ENCODE data around the gene C5orf15. TPM values are rescaled to one million over a fixed set of nuclear protein-coding genes. Genes with fewer than 3 reads are reported as not detected.

C5orf15 gene
- total and polyA plus RNA-seq, 9 of the 15 experiments (the other 6 are each of a cell fraction or from before 2014, with no cell fraction given) = 23.3 to 50.7 (median 35.5) TPM

DNA sequence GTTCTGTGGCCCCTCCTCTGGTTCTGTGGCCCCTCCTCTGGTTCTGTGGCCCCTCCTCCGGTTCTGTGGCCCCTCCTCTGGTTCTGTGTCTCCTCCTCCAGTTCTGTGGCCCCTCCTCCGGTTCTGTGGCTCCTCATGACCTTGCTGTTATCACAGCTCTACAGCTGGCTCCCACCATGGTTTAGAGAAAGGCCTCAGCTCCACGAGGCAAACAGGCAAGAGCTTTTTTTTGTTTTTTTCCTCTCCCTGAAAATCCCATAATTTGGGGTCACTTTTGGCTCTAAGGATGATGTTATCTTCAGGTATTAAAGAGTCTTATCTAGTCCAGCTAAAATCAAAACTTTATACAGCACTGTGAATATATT is 31.8 kb downstream of the C5orf15 start (continued):
- TF ChIP-seq MIER1 (IDR thresholded peaks at IDR 0.05; ENCODE audit: low read depth) (no peak), ELF2 (CRISPR knock-in tag; IDR thresholded peaks at IDR 0.05) (no peak), CREBBP (IDR thresholded peaks at IDR 0.05; ENCODE audit: low read depth, low read length) (no peak), SMARCA4 (IDR thresholded peaks at IDR 0.05) (peak; percentile 87), SMAD3 (CRISPR knock-in tag; conservative IDR thresholded peaks at IDR 0.05) (no peak), PPARD (CRISPR knock-in tag; IDR thresholded peaks at IDR 0.05) (no peak), STAT5B (CRISPR knock-in tag; IDR thresholded peaks at IDR 0.05) (no peak), DNMT1 (IDR thresholded peaks at IDR 0.05) (no peak), TAL1 (IDR thresholded peaks at IDR 0.05) (peak; percentile 84), ZKSCAN3 (CRISPR knock-in tag; IDR thresholded peaks at IDR 0.05) (no peak), KDM4B (IDR thresholded peaks at IDR 0.05; ENCODE audit: borderline replicate concordance in 2 of 2, low read depth in 1 of 2) (no peak), SAFB2 (IDR thresholded peaks at IDR 0.05; ENCODE audit: borderline replicate concordance, low read depth, low read length, severe bottlenecking) (no peak), ARID2 (IDR thresholded peaks at IDR 0.05) (no peak)
- TF ChIP-seq, protein P1, sequence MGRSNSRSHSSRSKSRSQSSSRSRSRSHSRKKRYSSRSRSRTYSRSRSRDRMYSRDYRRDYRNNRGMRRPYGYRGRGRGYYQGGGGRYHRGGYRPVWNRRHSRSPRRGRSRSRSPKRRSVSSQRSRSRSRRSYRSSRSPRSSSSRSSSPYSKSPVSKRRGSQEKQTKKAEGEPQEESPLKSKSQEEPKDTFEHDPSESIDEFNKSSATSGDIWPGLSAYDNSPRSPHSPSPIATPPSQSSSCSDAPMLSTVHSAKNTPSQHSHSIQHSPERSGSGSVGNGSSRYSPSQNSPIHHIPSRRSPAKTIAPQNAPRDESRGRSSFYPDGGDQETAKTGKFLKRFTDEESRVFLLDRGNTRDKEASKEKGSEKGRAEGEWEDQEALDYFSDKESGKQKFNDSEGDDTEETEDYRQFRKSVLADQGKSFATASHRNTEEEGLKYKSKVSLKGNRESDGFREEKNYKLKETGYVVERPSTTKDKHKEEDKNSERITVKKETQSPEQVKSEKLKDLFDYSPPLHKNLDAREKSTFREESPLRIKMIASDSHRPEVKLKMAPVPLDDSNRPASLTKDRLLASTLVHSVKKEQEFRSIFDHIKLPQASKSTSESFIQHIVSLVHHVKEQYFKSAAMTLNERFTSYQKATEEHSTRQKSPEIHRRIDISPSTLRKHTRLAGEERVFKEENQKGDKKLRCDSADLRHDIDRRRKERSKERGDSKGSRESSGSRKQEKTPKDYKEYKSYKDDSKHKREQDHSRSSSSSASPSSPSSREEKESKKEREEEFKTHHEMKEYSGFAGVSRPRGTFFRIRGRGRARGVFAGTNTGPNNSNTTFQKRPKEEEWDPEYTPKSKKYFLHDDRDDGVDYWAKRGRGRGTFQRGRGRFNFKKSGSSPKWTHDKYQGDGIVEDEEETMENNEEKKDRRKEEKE (IDR thresholded peaks at IDR 0.05; ENCODE audit: borderline replicate concordance in 1 of 2, control insufficient read depth in 1 of 2, low read depth in 2 of 2, low read length in 1 of 2) = no peak
- TF ChIP-seq, protein P2, sequence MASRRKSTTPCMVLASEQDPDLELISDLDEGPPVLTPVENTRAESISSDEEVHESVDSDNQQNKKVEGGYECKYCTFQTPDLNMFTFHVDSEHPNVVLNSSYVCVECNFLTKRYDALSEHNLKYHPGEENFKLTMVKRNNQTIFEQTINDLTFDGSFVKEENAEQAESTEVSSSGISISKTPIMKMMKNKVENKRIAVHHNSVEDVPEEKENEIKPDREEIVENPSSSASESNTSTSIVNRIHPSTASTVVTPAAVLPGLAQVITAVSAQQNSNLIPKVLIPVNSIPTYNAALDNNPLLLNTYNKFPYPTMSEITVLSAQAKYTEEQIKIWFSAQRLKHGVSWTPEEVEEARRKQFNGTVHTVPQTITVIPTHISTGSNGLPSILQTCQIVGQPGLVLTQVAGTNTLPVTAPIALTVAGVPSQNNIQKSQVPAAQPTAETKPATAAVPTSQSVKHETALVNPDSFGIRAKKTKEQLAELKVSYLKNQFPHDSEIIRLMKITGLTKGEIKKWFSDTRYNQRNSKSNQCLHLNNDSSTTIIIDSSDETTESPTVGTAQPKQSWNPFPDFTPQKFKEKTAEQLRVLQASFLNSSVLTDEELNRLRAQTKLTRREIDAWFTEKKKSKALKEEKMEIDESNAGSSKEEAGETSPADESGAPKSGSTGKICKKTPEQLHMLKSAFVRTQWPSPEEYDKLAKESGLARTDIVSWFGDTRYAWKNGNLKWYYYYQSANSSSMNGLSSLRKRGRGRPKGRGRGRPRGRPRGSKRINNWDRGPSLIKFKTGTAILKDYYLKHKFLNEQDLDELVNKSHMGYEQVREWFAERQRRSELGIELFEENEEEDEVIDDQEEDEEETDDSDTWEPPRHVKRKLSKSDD (conservative IDR thresholded peaks at IDR 0.05; ENCODE audit: low read length) = no peak
- TF ChIP-seq, protein P3, sequence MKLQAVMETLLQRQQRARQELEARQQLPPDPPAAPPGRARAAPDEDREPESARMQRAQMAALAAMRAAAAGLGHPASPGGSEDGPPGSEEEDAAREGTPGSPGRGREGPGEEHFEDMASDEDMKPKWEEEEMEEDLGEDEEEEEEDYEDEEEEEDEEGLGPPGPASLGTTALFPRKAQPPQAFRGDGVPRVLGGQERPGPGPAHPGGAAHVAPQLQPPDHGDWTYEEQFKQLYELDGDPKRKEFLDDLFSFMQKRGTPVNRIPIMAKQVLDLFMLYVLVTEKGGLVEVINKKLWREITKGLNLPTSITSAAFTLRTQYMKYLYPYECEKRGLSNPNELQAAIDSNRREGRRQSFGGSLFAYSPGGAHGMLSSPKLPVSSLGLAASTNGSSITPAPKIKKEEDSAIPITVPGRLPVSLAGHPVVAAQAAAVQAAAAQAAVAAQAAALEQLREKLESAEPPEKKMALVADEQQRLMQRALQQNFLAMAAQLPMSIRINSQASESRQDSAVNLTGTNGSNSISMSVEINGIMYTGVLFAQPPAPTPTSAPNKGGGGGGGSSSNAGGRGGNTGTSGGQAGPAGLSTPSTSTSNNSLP (IDR thresholded peaks at IDR 0.05; ENCODE audit: borderline replicate concordance, low read depth, low read length) = no peak
- TF ChIP-seq, protein P4, sequence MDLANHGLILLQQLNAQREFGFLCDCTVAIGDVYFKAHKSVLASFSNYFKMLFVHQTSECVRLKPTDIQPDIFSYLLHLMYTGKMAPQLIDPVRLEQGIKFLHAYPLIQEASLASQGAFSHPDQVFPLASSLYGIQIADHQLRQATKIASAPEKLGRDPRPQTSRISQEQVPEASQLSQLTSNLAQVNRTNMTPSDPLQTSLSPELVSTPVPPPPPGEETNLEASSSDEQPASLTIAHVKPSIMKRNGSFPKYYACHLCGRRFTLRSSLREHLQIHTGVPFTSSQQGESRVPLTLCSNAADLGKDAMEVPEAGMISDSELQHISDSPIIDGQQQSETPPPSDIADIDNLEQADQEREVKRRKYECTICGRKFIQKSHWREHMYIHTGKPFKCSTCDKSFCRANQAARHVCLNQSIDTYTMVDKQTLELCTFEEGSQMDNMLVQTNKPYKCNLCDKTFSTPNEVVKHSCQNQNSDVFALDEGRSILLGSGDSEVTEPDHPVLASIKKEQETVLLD (IDR thresholded peaks at IDR 0.05) = no peak
- TF ChIP-seq, protein P5, sequence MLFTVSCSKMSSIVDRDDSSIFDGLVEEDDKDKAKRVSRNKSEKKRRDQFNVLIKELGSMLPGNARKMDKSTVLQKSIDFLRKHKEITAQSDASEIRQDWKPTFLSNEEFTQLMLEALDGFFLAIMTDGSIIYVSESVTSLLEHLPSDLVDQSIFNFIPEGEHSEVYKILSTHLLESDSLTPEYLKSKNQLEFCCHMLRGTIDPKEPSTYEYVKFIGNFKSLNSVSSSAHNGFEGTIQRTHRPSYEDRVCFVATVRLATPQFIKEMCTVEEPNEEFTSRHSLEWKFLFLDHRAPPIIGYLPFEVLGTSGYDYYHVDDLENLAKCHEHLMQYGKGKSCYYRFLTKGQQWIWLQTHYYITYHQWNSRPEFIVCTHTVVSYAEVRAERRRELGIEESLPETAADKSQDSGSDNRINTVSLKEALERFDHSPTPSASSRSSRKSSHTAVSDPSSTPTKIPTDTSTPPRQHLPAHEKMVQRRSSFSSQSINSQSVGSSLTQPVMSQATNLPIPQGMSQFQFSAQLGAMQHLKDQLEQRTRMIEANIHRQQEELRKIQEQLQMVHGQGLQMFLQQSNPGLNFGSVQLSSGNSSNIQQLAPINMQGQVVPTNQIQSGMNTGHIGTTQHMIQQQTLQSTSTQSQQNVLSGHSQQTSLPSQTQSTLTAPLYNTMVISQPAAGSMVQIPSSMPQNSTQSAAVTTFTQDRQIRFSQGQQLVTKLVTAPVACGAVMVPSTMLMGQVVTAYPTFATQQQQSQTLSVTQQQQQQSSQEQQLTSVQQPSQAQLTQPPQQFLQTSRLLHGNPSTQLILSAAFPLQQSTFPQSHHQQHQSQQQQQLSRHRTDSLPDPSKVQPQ (CRISPR knock-in tag; IDR thresholded peaks at IDR 0.05; ENCODE audit: borderline replicate concordance) = 0 out of 2 replicates have a peak, but pooled peaks have one; percentile 41

Data from K562 (cell line).